NCI-H2196 treated with DMSO at 0.1 percent for 48 hours (cell line): ENCODE measurements around the gene HGF.
"Not testable (repeated sequence)": the region's sequence is repeated elsewhere in the genome, so short reads cannot be mapped to it uniquely, and the experiment has no call there.

Experiments used
- DNase-seq: peaks from one replicate; lab custom pipeline; 2025; ENCODE audit not compliant: unreplicated experiment; lab: John Stamatoyannopoulos, UW

Gene HGF

DNA sequence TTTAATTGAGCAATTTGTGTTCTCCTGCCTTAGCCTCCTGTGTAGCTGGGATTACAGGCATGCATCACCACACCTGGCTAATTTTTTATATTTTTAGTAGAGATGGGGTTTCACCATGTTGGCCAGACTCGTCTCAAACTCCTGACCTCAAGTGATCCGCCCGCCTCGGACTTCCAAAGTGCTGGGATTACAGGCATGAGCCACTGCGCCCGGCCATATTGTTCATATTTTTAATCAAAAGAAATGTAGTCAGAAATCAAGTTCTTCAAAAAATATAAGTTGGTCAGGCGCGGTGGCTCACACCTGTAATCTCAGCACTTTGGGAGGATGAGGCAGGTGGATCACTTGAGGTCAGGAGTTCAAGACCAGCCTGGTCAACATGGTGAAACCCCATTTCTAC is 47.6 kb downstream of the HGF start:
- not testable (repeated sequence) for DNase-seq

DNA sequence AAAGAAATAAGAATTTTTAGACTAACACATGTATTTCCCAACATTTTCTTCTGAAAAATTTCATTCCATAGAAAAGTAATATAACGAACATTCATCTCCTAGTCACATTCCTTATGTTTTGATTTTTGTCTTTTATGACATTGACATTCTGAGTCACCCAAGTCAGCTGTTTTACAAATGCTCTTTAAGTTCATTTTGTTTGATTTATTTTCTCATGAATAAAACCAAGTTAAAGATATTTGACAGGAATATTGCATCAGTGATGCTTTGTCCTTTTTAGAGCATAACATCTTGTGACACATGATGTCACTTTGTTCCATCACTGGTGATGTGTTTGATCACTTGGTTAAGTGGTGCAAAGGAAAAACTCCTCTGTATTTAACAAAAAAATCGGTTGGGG is 48.4 kb downstream of the HGF start:
- no peak for DNase-seq

DNA sequence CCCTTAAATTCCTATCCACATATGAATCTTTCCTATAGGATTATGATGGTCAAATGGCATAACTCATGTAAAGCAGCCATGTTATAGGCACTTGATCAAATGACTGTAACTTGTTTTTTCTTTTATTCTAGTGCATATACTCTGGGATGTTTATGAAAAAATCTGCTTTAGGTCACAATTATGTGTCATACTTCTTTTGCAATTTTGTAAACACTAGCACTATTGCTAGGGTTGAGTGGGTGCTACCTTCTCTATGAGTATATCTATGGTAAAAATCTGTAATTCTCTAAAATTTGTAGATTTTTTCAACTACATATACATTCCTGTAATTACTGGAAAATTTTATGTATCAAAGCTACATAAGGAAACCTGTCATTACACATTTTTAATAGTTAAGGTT is 50.0 kb downstream of the HGF start:
- DNase-seq, result no peak

DNA sequence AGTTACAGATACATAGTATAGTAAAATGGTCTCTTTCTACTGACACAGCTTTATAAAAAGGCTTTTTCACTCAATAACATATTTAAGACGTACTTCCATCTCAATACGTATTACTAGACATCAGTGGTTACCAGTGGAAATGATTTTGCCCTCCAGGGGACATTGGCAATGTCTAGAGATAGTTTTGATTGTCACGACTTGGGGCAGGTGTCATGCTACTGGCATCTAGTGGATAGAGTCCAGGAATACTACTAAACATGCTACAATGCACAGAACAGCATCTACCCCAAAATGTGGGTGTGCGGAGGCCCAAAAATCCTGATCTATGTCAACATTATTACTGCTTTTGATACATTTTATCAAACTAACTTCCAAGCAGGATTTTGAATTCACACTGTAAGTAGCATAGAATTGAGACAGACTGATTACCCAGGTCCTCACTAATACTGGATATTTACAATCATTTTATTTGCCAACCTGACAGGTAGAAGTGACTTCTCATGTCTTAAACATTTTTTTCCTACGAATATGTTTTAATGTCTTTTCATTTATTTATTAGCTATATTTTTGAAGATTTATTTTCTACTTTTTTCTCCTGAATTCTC is 53.8 kb downstream of the HGF start:
- no peak for DNase-seq

DNA sequence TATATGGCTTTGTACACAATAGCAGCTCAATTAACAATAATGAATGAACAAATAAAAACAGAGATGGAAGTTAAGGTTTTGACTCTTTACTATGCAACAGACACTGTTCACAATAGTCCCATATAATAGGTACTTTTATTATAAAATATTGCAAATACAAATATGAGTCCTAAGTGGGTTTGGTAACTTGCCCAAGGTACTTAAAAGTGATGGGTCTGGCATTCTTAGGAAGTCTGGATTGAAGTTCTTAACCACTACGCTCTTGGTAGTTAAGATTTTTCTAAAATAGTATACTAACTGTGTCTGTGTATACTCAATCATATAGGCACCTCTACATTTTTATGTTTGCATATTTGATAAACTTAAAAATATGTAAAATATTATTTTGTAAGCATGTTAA is 55.5 kb downstream of the HGF start:
- DNase-seq, result no peak

DNA sequence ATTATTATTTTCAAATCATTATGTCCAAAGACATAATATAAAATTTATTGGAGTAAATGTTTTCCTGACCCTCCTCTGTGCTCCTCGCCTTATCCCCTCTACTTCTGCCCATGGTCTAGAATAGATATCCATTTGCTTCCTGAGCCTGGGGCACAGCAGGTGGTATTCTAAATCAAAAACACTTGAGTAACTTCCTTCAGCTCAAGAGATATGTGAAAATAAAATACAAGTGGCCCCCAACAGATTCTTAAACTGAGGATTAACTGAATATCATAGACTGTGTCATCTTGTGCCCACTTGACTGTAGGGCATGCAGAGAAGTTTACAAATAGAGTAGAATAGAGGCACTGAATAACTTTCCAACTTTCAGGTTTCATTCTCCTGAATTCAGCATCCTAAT is 59.1 kb downstream of the HGF start:
- DNase-seq, result no peak

DNA sequence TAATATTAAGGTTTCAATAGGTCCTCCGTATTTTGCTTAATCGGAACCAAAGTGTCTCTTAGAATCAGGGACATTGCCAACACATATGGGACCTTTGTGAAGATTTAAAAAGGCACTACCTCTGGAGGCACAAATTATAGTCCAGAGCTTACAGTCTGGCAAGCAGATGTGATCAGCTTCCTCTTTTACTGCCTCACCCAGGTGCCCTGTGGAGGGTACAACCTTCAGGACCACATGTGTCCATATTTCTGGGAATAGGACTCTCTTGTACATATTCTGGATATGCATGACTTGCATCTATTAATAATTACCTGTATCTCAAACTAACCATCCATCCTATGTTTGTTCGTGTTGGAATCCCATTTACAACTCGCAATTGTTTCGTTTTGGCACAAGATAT is 60.0 kb downstream of the HGF start:
- no peak for DNase-seq

DNA sequence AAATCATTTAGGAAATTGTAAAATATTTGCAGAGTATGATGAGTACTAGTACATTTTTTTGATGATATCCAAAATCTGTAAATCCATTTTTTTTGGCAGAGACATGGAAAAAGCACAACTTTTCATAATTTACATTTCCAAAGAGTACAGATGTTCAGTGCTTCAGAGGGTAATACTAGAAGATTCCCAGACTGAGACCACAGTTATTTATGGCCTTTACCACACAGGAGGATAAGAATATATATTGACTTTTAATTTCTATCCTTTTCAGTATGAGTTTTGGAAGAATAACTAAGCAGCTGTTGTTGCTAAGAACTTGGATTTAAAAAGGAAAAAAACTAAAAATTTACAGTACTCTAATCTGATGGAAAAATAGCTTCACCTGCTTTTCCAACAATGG is 61.9 kb downstream of the HGF start:
- no peak for DNase-seq

DNA sequence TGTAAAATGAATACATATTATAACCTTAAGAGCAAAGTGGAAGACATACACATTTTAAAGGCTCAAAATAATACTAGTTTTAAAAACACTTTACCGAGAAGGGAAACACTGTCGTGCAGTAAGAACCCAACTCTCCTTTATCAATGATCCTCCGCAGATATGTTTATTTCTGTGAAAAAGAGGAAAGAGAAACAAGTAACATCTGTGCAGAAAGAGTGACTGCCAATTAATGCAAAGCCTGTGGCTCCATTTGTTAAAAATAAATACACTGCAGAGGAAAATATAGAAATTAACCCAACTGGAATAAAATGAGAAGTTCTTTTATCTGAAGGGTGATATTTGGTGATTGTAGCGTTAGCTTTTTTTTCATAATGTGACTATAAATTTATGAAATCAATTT is 62.7 kb downstream of the HGF start:
- DNase-seq, result no peak

DNA sequence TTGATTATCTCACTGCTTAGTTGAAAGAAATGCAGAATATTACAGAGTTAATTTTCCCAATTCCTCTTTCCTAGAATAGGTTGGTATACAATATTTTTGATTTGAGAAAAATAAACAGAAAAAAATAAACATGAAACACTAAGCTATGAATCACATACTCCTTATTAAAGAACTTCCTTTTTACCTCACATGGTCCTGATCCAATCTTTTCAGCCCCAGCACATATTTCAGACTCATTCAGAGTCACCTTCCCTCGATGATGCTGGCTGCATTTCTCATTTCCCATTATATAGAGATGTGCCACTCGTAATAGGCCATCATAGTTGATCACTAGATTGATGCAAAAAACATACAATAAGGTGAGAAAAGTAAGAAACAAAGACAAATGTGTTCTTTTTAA is 64.6 kb downstream of the HGF start:
- DNase-seq, result no peak

DNA sequence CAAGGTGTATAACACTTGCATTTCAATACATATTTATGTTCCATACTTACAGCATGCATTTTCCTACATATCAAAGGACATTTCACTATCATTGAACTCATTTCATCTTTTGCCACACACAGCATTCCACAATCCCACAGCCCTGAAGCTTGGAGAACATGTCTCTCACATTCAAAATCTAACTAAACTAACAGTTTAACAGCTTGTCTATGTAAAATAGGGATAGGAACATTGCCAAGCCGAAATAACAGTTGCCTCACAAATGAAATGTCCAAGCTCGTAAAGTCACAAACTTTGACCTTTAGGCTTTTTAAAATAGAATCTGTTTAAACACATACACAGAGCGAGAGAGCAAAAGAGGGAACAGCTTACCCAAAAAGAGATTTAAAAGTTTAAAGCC is 65.3 kb downstream of the HGF start:
- no peak for DNase-seq

DNA sequence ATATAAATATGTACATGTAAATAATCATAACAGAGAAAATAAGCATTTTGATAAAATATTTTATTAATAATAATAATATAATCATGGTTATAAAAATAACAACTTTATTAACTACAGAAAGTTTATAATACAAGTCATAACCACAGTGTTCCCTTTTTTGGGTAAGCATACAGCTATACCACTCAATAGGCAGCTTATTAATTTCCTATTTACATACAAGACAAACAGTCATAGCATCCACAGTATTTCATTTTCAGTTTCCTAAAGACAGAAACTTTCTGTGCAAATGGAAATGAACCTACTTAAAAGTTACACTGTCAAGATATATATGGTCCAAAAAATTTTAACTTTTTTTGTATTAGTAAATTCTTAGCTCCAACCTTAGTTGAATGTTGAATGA is 70.9 kb downstream of the HGF start:
- no peak for DNase-seq

DNA sequence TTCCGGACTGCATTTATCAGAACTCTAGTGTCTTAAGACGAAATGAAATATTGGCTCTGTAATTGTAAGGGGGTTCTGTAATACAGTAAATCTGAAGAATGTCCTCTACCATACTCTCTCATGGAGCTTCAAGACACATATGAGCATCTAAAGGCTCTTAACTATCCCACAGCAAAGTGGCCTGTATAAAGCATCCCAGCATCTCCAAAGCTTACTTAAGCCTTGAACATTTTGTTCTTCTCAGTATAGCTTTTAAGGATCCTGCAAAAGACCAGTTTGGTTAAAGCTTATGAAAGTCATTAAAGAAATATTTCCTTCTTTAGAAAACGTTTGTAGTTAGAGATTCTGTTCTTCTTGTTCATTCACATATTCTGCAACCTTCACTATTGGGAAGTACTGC is 75.1 kb downstream of the HGF start:
- DNase-seq, result no peak

DNA sequence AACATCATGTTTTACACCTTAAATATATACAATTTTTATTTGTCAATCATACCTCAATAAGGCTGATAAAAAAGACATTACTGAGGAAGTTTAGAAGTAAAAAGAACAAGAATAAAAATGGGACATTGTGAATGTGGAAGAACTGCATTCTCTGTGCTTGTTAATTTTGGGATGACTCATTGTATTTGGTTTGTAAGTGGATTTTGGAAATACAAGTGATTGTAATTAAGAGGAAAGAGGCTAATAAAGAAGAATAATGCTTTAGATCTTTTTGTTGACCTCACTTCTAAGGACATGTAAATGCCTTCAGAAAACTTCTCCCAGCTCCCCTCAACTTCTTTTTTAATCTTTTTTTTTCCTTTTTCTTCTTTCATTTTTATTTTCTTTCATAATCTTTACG is 76.0 kb downstream of the HGF start:
- no peak for DNase-seq

DNA sequence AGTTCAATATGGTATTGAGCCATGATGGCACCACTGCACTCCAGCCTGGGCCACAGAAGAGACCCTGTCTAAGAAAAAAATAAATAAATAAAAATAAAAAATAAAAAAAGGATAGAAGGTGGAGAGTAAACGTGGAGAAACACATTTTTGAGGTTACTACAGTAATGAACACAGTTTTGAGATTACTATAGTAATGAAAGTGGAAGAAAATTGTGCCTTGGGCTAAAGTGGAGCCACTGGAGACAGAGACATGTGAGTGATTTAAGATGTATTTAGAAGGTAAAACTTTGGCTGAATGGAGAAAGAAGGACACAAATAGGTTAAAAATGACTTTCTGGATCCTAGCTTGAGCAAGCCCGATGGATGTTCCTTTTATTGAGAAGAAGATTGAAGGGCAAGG is 76.8 kb downstream of the HGF start:
- DNase-seq, result no peak

DNA sequence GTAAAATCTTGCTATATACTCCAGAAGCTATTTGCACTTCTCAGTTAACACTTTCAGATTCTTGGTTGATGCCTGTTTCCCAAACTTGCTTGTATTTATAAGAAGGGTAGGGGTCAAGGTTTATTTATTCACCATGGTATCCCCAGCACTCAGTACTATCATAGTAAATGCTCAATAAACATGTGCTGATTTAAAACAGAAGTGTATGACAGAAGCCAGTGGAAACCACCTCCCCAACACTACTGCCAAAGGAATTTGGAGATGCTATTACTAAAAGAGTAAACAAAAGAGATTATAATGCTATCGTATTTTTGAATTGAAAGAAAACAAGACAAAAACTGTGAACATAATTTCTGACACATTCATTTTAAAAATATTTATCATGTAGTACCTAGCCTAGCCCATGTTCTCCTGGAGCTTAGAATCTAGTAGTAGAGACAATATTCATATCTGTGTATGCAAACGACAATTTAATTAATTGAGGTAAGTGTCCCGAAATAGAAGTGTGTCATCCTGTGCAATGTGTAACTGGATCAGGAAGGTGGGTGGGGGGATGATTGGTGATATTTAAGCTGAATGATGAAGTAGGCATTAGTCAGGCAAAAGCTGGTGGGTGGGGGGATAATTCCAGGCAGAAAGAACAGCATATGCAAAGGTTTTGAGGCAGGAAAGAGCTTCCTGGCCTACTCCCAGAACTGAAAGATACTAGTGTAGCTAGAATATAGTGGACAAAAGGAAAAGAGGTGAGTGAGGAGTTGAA is 77.5 kb downstream of the HGF start:
- no peak for DNase-seq

DNA sequence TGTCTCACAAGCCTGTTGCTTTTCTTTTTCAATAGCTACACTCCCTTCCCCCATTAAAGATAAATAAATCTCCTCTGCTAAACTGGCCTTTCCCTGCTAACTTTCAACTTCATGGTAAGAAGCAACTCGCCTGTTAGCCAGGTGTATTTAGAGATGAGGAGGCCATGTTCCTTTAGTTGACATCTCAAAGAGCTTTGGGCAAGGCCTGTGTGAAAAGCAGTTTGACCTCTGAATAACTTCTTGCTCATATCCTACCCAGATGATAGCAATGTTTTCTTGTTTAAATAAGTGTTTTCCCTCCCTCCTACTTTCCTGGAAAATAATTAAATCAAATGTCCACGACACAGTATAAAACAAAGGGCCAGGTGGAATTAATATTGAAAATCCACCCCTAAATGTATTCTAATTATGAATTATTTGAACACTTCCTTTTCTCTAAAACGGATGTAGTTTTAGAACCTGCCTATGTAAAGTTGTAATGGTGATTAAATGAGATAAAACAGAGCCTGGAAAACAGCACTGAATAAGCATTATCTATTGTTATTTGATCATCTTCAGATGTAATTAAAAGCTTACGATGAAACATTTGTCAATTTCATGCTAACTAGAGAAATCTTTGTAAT is 78.5 kb downstream of the HGF start:
- DNase-seq, result no peak

DNA sequence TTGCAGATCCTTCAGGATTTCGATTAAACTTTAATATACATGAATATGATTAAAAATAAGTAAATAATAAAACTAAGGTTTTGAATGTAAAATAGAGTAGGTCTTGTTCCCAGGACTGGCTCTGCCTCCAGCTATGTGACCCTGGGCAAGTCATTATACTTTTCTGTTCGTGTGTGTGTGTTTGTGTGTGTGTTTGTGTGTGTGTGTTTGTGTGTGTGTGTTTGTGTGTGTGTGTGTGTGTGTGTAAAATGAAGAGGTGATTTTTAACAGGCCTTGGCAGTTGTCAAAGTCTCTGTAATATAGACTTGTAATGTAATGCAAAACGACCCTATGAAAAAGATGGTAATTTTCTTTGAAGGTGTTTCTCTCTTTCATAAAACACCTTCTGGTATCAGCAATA is 79.2 kb downstream of the HGF start:
- no peak for DNase-seq

DNA sequence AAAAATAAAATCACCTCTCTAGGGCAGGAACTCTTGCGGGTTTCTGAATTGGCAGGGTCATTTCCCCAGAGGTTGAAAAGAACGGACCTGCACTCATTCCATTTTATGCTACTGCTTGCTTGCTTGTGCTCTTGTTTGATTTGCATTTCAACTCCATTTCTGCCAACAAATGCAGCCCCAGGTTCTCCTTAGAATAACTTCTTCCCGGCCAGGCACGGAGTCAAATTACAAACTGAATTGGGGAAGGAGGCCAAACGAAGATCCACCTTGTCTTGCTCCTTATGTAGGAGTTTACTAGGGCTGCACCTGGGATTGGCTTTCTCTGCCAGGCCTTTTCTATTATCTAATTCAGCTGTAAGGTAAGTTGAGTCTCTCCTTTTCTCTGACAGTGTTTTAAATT is 79.6 kb downstream of the HGF start:
- no peak for DNase-seq

DNA sequence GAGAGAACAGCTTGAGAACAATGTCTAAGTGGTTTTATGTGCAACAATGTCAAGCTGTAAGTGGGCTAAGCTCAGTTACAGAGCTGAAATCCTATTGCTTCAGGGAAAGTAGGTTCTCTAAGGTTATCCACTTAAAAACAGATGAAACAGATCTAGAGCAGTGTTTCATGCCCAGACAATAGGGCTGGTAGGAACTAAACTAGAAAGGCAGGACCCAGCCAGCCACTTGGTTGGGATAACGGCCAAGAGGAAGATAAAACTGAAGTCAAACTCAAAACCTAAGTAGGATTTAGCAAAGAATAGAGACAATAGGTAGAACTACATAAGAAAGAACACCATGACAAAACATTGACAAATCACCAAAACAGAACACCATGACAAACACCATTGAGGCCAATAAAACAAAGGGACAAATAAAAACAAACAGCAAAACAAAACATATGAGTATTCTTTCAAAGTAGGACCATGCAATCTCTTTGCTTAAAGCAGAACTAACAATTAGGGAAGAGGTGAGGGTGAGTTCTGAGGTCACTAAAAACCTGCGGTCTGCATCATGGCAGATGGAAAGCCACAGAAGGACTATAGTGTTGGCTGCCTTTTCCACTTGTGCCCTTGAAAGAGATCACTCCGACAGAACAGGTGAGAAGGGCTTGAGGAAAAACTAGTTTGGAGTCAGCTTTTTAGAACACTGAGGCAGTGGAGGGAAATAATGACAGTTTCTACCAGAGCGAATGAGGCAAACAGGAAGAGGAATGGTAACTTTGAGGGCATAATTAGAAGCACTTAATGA is 81.0 kb downstream of the HGF start:
- DNase-seq, result no peak

DNA sequence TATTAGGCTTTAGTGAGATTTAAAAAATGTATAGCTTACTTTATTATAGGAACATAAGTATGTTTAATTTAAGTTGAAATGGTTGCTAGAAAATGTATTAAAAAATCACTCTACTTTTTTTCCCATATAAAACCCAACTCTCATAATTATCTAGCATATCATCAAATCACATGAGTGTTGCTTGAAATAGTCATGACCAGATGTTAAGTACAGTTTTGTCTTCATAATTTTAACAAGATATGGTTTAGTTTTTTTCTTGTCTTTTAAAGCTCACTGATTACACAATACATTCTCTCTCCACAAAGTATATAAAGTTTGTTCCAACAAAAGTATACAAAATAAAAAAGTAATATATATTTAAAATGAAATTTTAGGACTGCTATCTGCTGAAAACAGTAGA is 82.8 kb downstream of the HGF start:
- no peak for DNase-seq
